ENCODE data around the gene ADAMTS2. TPM values are rescaled to one million over a fixed set of nuclear protein-coding genes. Genes with fewer than 3 reads are reported as not detected.

The ADAMTS2 gene
- total and polyA plus RNA-seq, 2 experiments from 2014 or later = 1.6 to 8.1 TPM

- TF ChIP-seq REST (IDR thresholded peaks at IDR 0.05; ENCODE audit: unreplicated experiment) (no peak), STAT1 (IDR thresholded peaks at IDR 0.05; ENCODE audit: unreplicated experiment) (no peak), ETS1 (IDR thresholded peaks at IDR 0.05) (no peak), CTCF (conservative IDR thresholded peaks at IDR 0.05; ENCODE audit: low read depth in 2 of 2) (no peak)
Measured at GRCh38 chr5:179194201-179194910, 150.9 kb downstream of the ADAMTS2 start (continued).

GRCh38 chr5:179193746-179194145 lies 151.5 kb downstream of the ADAMTS2 start:
- ATAC-seq = no peak
- Histone ChIP-seq H3K36me3 (ENCODE audit: insufficient read depth) (no peaks in the 10 kb centered on the region), H3K4me2 (no peak overlapping the region)

More at GRCh38 chr5:179193746-179194145, 151.5 kb downstream of the ADAMTS2 start:
- no peak for DNase-seq (ENCODE audit: low spot score)
- TF ChIP-seq STAT1 (IDR thresholded peaks at IDR 0.05; ENCODE audit: unreplicated experiment) (no peak), CTCF (conservative IDR thresholded peaks at IDR 0.05; ENCODE audit: low read depth in 2 of 2) (no peak), REST (IDR thresholded peaks at IDR 0.05; ENCODE audit: unreplicated experiment) (no peak), POLR2AphosphoS5 (IDR thresholded peaks at IDR 0.05; ENCODE audit: low read depth) (no peak)
- Histone ChIP-seq H3K4me1 (ENCODE audit: insufficient read depth) (peaks cover 7% of the 10 kb centered on the region), H2AFZ (no peak overlapping the region), H3K9me2 (ENCODE audit: insufficient read depth) (no peaks in the 10 kb centered on the region), H3K4me3 (no peak overlapping the region), H3K27me3 (ENCODE audit: insufficient read depth) (no peaks in the 10 kb centered on the region), H4K20me1 (replicated peaks; ENCODE audit: insufficient read depth) (no peaks in the 10 kb centered on the region), H3F3A (replicated peaks; ENCODE audit: low read depth) (no peaks in the 10 kb centered on the region), H3K27ac (ENCODE audit: low read depth) (no peak overlapping the region), H3K79me2 (replicated peaks; ENCODE audit: insufficient read depth) (no peaks in the 10 kb centered on the region)
- Mint-ChIP-seq H3K9me3 (no peaks in the 10 kb centered on the region), H3K27me3 (ENCODE audit: insufficient read depth, low read depth, poor library complexity) (peaks cover 11% of the 10 kb centered on the region), H3K36me3 (ENCODE audit: low read depth) (no peaks in the 10 kb centered on the region; the same call in 2 of the 3 replicates), H3K4me3 (no peak overlapping the region), H3K4me1 (peaks cover 22% of the 10 kb centered on the region), H3K27ac (no peak overlapping the region)

All from GM23338 (cell line).